C4-2B (cell line): Measurements from ENCODE around the gene LBX2.

Experiments used
- H3K27ac ChIP-seq: fragments of 450-650 bp; 2 replicates; pipeline ENCODE4 v1.5.1; 2017
- CTCF ChIP-seq: fragments of 450-650 bp; conservative IDR thresholded peaks from 2 replicates; pipeline ENCODE4 v1.5.1; 2017; ENCODE audit warnings: mild to moderate bottlenecking
- ZFX ChIP-seq: fragments of 450-650 bp; IDR thresholded peaks from 2 replicates; pipeline ENCODE4 v1.6.1; 2017

The LBX2 gene

GRCh38 chr2:74499267-74499939, at the start of gene LBX2:
LBX2 (minus strand) TSS chr2:74499603; CDS start chr2:74499537, 66 bp downstream.
- no peak within 1 kb of the TSS for H3K27ac ChIP-seq
- no peak for TF ChIP-seq ZFX
- TF ChIP-seq CTCF: no peak

GRCh38 chr2:74548285-74548899, 49.0 kb upstream of the LBX2 start:
- TF ChIP-seq ZFX (no peak), CTCF (no peak)
- peak overlapping the region; percentile 80 for H3K27ac ChIP-seq

- no peak for TF ChIP-seq CTCF
- TF ChIP-seq ZFX: no peak
- H3K27ac ChIP-seq: no peak overlapping the region
Observed at GRCh38 chr2:74546004-74546403, 46.6 kb upstream of the LBX2 start.

GRCh38 chr2:74544634-74545033, 45.2 kb upstream of the LBX2 start:
- no peak overlapping the region for H3K27ac ChIP-seq
- no peak for TF ChIP-seq ZFX
- TF ChIP-seq CTCF: peak; percentile 30

- H3K27ac ChIP-seq: no peak overlapping the region
- no peak for TF ChIP-seq ZFX
- TF ChIP-seq CTCF: no peak
Observed at GRCh38 chr2:74542978-74543377, 43.6 kb upstream of the LBX2 start.

- TF ChIP-seq CTCF: no peak
- TF ChIP-seq ZFX: no peak
- no peak overlapping the region for H3K27ac ChIP-seq
Observed at GRCh38 chr2:74540291-74540690, 40.9 kb upstream of the LBX2 start.

GRCh38 chr2:74538881-74539339, 39.5 kb upstream of the LBX2 start:
- H3K27ac ChIP-seq: no peak overlapping the region
- TF ChIP-seq CTCF (no peak), ZFX (no peak)
